Keratinocyte (primary cell): ENCODE results near the gene CFAP46. TPM values are rescaled to one million over a fixed set of nuclear protein-coding genes. Genes with fewer than 3 reads are reported as not detected.

Source experiments
- DNase-seq: peaks from one replicate; pipeline ENCODE4 v3.0.0-alpha.2; 2011; ENCODE audit warnings: low read depth, missing footprints, low spot score
- FAIRE-seq: peaks from 2 replicates; lab custom pipeline; 2011; peaks lifted over from hg19 to GRCh38; lab: Jason Lieb, UNC
- H2AFZ ChIP-seq: 2 replicates; pipeline ENCODE4 v1.6.0; 2012; ENCODE audit warnings: low read length, control low read depth, inconsistent platforms; ENCODE audit not compliant: control insufficient read depth
- H3K27ac ChIP-seq: 2 replicates; pipeline ENCODE4 v1.5.1; 2011; ENCODE audit warnings: low read length; ENCODE audit not compliant: control insufficient read depth, insufficient read depth
- H3K27me3 ChIP-seq: 3 replicates; pipeline ENCODE4 v1.6.0; 2011; ENCODE audit warnings: low read length; ENCODE audit not compliant: control insufficient read depth, insufficient read depth; ENCODE audit errors: extremely low read depth
- H3K36me3 ChIP-seq, 2 experiments: 2 replicates in 1 of 2; 3 replicates in 1 of 2; pipeline ENCODE4 v1.5.1; 2011; ENCODE audit warnings: low read length in 2 of 2, mild to moderate bottlenecking in 1 of 2; ENCODE audit not compliant: control insufficient read depth in 2 of 2, insufficient read depth in 2 of 2; ENCODE audit errors: extremely low read depth in 1 of 2
- H3K4me1 ChIP-seq: 3 replicates; pipeline ENCODE4 v1.5.1; 2011; ENCODE audit warnings: low read length; ENCODE audit not compliant: control insufficient read depth, insufficient read depth; ENCODE audit errors: extremely low read depth
- H3K4me2 ChIP-seq: 3 replicates; pipeline ENCODE4 v1.6.0; 2011; ENCODE audit warnings: low read depth, low read length; ENCODE audit not compliant: control insufficient read depth, insufficient read depth; ENCODE audit errors: extremely low read depth
- H3K4me3 ChIP-seq, 3 experiments: fragments of 200-600 bp in 1 of 3; sonication (generic) in 1 of 3; 2 replicates in 2 of 3; 3 replicates in 1 of 3; pipeline ENCODE4 v1.5.1; 2011 to 2016; ENCODE audit warnings: low read length in 3 of 3, mild to moderate bottlenecking in 3 of 3, control low read depth in 2 of 3, inconsistent platforms in 1 of 3, low read depth in 1 of 3, mixed read lengths in 1 of 3, mixed run types in 1 of 3, moderate library complexity in 1 of 3; ENCODE audit not compliant: control insufficient read depth in 2 of 3, insufficient read depth in 2 of 3; ENCODE audit errors: extremely low read depth in 1 of 3
- H3K79me2 ChIP-seq: 2 replicates; pipeline ENCODE4 v1.6.0; 2012; ENCODE audit warnings: low read length; ENCODE audit not compliant: control insufficient read depth, insufficient read depth
- H3K9ac ChIP-seq: 3 replicates; pipeline ENCODE4 v1.6.0; 2011; ENCODE audit warnings: low read length; ENCODE audit not compliant: control insufficient read depth, insufficient read depth; ENCODE audit errors: extremely low read depth
- H3K9me1 ChIP-seq: 3 replicates; pipeline ENCODE4 v1.6.0; 2011; ENCODE audit warnings: low read length; ENCODE audit not compliant: control insufficient read depth, insufficient read depth; ENCODE audit errors: extremely low read depth
- H3K9me3 ChIP-seq: 2 replicates; pipeline ENCODE4 v1.5.1; 2012; ENCODE audit warnings: low read depth, low read length; ENCODE audit not compliant: control insufficient read depth
- H4K20me1 ChIP-seq: 3 replicates; pipeline ENCODE4 v1.6.0; 2011; ENCODE audit warnings: low read length; ENCODE audit not compliant: control insufficient read depth, insufficient read depth; ENCODE audit errors: extremely low read depth
- CTCF ChIP-seq, 3 experiments: IDR thresholded peaks in 1 of 3; conservative IDR thresholded peaks in 1 of 3; optimal IDR thresholded peaks in 1 of 3; 2 replicates in 2 of 3; 3 replicates in 1 of 3; pipeline versions ENCODE3 to v1.5.1; 2011; ENCODE audit warnings: low read length in 3 of 3, mild to moderate bottlenecking in 3 of 3, moderate library complexity in 2 of 3, control low read depth in 1 of 3, inconsistent platforms in 1 of 3; ENCODE audit not compliant: insufficient read depth in 2 of 3; ENCODE audit errors: extremely low read depth in 1 of 3
- EZH2 ChIP-seq: IDR thresholded peaks from one replicate; pipeline ENCODE4 v1.6.1; 2012; ENCODE audit warnings: inconsistent platforms, mild to moderate bottlenecking, low read length, moderate library complexity
- dilution Hi-C: fragments of 300-500 bp; cut with MboI; formaldehyde crosslinking; loops from one replicate; pipeline ENCODE4 v1.7.0; 2020; ENCODE audit warnings: low sequenced_read_pairs; ENCODE audit not compliant: extremely low pct_ligation_motif_present
- polyA plus RNA-seq, 5 experiments: library from polyadenylated mRNA; depleted of rRNA in 3 of 5; stranded (reverse) in 3 of 5; stranded (forward) in 1 of 5; unstranded in 1 of 5; fragments of >200 nt; gene quantifications; 1 replicate in 1 of 5; 2 replicates in 3 of 5; 3 replicates in 1 of 5; pipeline versions ENCODE4 v1.2.1 to v1.2.3, GENCODE V29; 2011 to 2012; ENCODE audit warnings: missing spikeins in 2 of 5, low read depth in 1 of 5, low replicate concordance in 1 of 5

CFAP46 gene
- polyA plus RNA-seq, 1 donor (not counting 4 experiments of a cell fraction or from before 2014, with no cell fraction given), result 1.00 TPM

- Histone ChIP-seq H3K9me3 (peaks cover 6% of the 10 kb centered on the region), H2AFZ (no peak overlapping the region), H3K27ac (no peak overlapping the region), H3K36me3 (no peaks in the 10 kb centered on the region), H4K20me1 (no peaks in the 10 kb centered on the region), H3K4me1 (no peaks in the 10 kb centered on the region), H3K4me2 (no peak overlapping the region), H3K4me3 (no peak overlapping the region), H3K27me3 (no peaks in the 10 kb centered on the region), H3K9ac (no peak overlapping the region), H3K79me2 (no peaks in the 10 kb centered on the region), H3K9me1 (no peaks in the 10 kb centered on the region)
- DNase-seq (no peak), FAIRE-seq (no peak)
- dilution Hi-C loops, result no loop called here
- no peak for TF ChIP-seq CTCF (optimal IDR thresholded peaks at IDR 0.05 in 1 of 3, IDR thresholded peaks at IDR 0.05 in 1 of 3, conservative IDR thresholded peaks at IDR 0.05 in 1 of 3; ENCODE audit: extremely low read depth in 1 of 3, insufficient read depth in 2 of 3, low read length in 3 of 3)
- no peak for TF ChIP-seq EZH2
These were observed 139.6 kb downstream of the CFAP46 start for GRCh38 chr10:132802694-132803320.

GRCh38 chr10:132802048-132802447 lies 140.3 kb downstream of the CFAP46 start:
- FAIRE-seq, result no peak
- H3K27me3 ChIP-seq, result no peaks in the 10 kb centered on the region
- dilution Hi-C loops, result no loop called here

More at GRCh38 chr10:132802048-132802447, 140.3 kb downstream of the CFAP46 start:
- no peak overlapping the region for H2AFZ ChIP-seq
- no peak for DNase-seq
- H3K79me2 ChIP-seq, result no peaks in the 10 kb centered on the region
- no peak overlapping the region for H3K4me2 ChIP-seq
- H3K9me1 ChIP-seq, result no peaks in the 10 kb centered on the region
- H3K4me1 ChIP-seq, result no peaks in the 10 kb centered on the region
- H3K9me3 ChIP-seq, result peaks cover 6% of the 10 kb centered on the region
- no peaks in the 10 kb centered on the region for H4K20me1 ChIP-seq
- H3K9ac ChIP-seq, result no peak overlapping the region
- H3K27ac ChIP-seq, result no peak overlapping the region
- no peaks in the 10 kb centered on the region for H3K36me3 ChIP-seq
- no peak for TF ChIP-seq CTCF (optimal IDR thresholded peaks at IDR 0.05 in 1 of 3, IDR thresholded peaks at IDR 0.05 in 1 of 3, conservative IDR thresholded peaks at IDR 0.05 in 1 of 3; ENCODE audit: extremely low read depth in 1 of 3, insufficient read depth in 2 of 3, low read length in 3 of 3)
- no peak for TF ChIP-seq EZH2
- H3K4me3 ChIP-seq, result no peak overlapping the region
